ENCODE results near the gene SSH2.

DNA sequence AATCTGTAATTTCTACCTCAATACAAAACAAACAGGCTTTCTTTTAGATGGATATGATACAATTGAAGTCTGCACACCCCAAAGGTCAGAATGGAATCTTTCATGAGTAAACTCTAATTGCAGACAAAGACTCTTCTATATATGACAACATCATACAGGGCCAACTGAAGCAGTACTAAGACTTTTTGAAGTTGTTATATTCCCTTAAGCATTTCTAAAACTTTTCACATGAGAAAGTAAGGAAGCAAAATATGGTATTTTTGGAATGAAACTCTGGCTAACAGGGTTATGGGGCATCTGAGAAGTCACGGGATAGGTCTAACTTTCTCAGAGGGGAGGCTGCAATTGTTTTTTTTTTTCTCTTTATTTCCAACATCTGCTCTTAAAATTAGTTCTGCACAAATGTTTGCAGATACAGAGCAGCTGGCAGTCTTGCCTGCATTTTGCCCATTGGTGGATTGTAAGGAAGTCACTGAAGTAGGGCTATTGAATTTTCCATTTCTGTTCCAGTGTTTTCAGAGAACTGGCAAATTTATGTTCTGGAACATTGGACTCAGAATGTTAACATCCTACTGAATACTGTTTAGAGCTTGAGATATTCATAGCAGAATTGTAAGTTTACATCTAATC is 59.1 kb downstream of the SSH2 start:
- TF ChIP-seq, protein P1, sequence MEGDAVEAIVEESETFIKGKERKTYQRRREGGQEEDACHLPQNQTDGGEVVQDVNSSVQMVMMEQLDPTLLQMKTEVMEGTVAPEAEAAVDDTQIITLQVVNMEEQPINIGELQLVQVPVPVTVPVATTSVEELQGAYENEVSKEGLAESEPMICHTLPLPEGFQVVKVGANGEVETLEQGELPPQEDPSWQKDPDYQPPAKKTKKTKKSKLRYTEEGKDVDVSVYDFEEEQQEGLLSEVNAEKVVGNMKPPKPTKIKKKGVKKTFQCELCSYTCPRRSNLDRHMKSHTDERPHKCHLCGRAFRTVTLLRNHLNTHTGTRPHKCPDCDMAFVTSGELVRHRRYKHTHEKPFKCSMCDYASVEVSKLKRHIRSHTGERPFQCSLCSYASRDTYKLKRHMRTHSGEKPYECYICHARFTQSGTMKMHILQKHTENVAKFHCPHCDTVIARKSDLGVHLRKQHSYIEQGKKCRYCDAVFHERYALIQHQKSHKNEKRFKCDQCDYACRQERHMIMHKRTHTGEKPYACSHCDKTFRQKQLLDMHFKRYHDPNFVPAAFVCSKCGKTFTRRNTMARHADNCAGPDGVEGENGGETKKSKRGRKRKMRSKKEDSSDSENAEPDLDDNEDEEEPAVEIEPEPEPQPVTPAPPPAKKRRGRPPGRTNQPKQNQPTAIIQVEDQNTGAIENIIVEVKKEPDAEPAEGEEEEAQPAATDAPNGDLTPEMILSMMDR (IDR thresholded peaks at IDR 0.05): no peak
- TF ChIP-seq POLR2A (IDR thresholded peaks at IDR 0.05): no peak

Data from thyroid gland (tissue), 4 donors.